Kidney glomerular epithelial cell (primary cell): ENCODE data around the gene SLC2A9.

Source experiments
- DNase-seq: peaks from one replicate; lab custom pipeline; 2025; lab: John Stamatoyannopoulos, UW

SLC2A9 gene

DNA sequence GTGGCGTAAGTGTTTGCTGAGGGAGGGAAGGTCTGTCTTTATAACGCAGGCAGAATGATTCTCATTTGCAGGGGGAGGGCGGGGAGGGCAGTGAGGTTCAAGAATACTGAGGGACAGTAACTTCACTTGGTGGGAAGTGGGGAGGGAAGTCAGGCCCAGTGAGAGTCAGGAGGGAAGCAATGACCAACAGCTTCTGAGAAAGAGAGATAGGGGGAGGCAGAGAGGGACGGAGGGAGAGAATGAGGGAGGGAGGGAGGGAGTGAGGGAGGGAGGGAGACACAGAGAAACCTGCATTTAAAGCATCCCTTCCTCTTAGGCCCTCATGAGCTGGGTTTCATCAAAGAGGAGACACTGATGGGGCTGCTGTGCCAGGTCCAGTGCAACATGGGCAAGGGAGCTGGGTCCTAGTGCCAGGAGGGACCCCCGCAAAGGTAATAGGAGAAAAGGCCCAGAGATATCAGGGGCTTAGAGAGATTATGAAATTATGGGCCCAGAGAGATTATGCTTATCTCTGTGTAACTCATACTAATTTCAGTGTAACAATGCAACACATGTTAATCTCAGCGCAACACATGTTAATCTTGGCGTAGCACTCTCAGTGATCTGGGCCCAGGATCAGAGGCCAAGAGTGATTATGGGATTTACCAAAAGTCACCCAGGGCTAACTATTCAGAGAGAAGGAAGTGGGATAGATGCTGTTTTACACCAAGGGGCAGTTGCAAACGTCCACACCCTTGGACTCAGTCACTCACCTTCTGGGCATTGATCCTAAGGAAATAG is 127.8 kb downstream of the SLC2A9 start:
- no peak for DNase-seq

GRCh38 chr4:9891740-9892139 is 129.6 kb downstream of the SLC2A9 start:
- DNase-seq: no peak

GRCh38 chr4:9891056-9891455 is 130.2 kb downstream of the SLC2A9 start:
- DNase-seq: no peak

GRCh38 chr4:9889306-9889705 is 132.0 kb downstream of the SLC2A9 start:
- DNase-seq: no peak

DNA sequence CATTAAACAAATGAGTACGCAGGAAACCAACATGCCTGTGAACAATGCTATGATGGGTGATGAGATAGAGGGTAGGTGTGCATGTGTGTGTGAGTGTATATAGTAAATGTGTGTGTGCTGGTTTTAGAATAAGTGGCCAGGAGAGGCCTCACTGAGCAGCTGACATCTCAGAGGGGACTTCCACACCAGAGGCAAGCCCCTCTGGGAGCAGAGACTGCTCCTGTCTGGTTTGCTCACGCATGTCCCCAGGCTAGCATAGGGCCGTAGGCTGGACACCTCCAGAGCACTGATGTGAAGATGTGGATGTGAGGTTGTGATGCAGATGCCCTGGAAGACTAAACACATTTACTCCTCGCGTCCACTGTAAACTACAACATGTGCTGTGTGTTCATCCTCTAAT is 135.3 kb downstream of the SLC2A9 start:
- no peak for DNase-seq

DNA sequence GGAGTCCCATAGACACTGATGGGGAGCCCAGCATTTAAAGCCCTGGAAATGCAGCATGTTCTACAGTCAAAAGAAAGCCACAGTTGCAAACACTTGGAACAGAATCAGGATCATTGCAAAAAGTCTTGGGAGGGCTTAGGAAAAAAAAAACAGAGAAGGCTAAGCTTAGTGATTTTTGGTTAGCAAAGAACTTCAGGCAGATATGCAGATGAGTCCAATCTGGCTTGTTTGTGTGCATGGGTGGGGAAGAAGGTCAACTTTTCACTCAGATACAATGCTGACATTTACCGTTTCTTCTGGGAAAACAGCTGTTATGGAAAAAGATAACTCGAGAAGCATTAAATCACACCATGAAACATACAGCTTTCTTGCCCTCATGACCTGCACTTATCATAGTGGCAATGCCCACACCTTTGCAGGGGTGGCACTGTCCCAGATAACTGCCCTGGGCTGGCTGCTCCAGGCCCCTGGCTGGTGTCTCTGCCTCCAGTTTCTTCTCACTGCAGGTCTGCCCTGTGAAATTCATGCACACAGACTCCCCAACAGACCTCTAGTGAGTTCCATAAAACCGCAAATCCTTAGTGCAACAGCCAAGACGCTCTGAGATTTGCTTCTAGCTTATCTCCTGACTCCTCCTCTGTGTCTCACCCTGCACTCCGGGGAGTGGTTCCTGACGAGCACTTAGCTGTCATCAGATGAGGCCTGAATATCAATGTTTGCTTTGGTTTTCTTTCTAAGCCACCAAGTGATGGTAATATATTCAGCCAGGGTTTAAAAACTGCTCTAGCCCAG is 140.7 kb downstream of the SLC2A9 start:
- no peak for DNase-seq

DNA sequence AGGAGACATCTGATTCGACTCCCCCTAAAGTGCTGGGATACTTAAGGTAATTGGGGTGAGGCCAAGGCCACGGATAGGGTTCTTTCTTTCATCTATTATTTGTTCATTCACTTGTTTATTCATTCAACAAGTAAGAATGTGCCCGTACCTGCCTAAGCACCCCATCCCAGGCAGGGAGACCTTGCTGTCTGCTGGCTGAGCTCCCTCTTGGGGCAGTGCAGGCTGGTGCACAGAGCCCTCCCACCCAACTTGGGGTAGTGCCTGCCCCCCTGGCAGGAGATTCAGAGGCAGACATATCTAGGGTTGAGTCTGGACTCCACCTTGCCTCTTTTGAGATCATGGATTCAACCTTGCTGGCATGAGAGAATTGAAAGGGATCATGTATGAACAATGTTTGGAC is 144.2 kb downstream of the SLC2A9 start:
- no peak for DNase-seq

DNA sequence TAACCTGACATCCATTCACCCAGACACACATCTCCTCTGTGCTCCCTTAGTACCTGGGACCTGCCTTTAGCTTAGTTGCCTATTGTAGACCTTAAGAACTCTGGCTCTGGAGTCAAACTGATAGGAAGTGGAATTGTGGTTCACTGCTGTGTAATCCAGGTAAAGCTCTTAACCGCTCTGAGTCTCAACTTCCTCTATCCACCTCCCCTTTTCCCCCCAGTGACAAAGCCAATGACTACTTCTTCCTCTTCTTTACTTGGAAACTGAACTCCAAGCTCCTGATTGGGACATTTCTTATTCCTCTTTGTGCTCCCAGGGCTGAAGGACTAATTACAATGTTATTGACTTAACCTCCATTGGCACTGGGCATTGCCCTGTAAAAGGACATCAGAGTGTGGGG is 145.8 kb downstream of the SLC2A9 start:
- DNase-seq: no peak

DNA sequence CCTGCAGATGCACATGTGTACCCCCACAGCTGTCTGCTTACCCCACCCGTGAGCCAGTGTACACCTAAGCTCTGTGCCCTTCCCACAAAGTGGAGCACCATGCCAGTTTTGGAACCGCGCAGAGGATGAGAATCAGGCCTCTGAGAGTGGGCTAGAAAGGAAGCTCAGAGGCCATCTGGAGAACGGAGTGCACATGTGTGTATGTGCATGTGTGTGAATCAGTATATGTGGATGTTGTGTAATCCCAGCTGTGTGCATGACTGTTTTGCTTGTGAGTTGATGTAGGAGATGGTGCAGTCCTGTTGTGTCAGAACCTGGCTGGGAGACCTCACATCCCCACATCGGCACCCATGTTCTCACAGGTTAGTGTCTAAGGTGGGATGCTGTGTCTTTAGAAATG is 146.9 kb downstream of the SLC2A9 start:
- no peak for DNase-seq

DNA sequence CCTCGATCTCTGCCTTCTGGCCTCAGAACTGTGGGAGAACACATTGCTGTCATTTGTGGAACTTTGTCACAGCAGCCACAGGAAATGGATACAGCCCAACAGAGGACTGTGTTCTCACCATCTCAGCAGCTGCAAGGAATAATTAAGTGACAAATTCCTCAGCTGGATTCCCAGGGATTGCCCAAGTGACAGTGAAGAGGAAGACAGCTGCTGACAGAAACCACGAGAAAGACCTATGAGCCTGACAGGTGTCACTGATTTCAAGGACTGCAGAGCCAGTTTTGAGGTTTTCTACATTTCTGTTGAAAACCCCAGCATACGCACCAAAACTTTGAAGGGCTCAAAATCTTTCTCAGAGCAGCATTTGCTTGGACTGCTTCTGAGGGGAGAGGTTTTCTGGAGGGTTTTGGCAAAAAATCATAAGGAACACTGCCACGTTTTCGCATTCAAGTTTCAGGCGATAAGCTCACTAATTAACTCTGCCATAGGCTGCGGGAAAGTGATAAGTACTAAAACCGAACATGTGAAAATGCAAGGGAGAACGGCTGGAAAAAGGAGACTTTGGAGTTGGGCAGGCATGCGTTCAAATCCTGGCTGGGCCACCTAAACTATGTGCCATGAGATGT is 151.0 kb downstream of the SLC2A9 start:
- DNase-seq: no peak

GRCh38 chr4:9867751-9868425 is 153.4 kb downstream of the SLC2A9 start:
- no peak for DNase-seq

DNA sequence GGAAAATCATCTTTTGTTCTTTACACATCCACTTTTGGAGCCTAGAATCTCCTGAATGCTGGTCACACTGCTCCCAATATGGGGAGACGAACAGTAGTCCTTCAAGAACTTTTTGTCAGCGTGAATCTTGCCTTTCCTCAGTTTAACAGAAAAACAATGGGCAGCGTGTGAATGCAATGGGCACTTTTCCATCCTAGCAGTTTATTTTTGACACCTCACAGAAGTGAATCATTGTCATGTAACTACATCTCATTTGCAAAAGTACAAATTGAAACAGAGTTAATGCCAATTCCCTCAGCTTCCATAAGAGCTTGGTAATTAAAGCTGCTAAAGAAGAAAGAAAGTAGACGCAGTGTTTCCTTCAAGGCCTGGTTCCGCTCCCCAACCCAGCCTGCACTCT is 154.4 kb downstream of the SLC2A9 start:
- no peak for DNase-seq

DNA sequence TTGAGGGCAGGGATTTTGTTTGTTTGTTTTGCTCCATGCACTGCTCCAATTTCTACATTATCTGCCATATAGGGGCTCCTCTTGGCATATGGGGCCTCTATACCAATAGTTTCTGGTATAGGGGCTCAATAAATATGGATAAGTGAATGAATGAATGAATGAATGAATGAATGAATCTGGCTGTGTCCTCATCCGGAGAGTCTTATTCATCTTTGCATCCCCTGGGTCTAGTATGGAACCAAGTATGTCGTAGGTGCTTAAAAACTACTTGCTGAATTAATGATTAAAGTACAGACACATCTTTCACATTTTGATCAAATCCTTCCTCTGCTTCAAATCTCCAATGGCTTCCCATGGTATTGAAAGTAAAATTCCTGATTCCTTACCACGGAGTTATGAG is 159.7 kb downstream of the SLC2A9 start:
- no peak for DNase-seq

DNA sequence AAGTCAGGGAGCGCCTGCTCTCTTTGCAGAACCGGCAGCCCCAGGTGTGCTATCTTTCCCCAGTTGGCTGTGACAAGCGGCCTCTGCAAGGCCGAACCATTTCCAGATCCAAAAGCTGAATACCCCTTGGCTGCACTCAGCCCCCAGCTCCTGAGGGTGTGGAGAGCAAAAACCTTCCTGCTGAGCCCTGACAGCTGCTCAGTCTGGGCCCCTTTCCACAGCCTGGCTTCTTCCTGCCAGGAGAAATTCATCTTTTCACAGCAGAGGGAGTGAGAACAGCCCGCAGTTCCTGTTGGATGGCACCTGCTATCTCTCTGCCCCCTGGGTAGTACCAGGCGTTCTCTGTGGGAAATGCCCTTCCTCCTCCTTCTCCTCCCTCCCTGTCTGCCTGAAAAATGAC is 161.5 kb downstream of the SLC2A9 start:
- DNase-seq: peak; percentile 42

- DNase-seq: no peak
These were observed 171.8 kb downstream of the SLC2A9 start for GRCh38 chr4:9849538-9849920.

- DNase-seq: peak; percentile 60
These were observed 173.1 kb downstream of the SLC2A9 start for GRCh38 chr4:9847968-9848748.

DNA sequence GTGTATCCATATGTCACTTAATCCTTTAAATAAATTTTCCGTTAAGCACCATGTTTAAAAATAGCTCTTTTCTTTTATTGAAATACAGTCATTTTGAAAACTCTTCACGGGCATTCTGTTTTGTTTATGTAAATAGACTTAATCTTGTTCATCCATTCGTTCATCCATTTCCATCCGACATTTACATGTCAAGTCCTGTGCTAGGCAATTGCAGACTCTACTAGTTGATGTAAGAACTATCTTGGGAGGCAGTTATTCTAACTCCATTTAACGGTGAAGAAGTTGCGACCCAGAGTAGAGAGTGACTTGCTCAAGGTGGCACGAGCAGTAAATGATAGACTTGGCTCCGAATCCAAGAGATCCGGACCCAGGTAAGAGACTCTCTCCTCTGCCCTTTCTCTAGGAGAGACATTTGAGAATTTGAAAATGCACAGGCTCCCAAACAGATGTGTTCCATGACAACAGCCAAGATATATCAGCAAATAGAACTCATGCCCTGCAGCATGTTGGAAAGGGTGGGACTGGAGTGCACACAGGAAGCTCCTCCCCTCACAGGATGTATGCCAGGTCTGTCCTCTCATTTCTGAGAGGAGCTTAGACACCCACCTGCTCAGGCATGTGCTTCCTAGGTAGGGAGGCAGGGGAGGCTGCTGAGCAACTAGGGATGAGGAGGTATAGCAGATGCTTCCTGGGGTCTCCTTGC is 175.4 kb downstream of the SLC2A9 start:
- DNase-seq: no peak

DNA sequence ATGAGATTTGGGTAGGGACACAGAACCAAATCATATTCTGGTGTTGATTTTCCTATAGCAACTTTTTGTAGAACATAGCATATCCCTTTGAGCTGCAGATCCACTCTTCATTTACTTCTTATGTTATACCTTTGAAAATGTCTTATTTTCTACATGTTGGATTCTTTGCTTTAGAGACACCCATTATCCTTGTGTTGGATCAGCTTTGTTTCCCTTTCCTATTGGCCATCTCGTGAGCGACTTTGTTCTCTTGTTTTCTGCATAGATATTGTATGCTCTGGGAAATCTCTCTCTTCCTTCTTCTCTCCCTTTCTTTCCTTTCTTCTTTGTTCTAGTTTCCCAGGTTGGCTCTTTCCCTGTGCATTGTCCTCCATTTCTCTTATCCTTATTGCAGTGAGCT is 180.2 kb downstream of the SLC2A9 start:
- DNase-seq: no peak

GRCh38 chr4:9835430-9835829 is 185.9 kb downstream of the SLC2A9 start:
- DNase-seq: peak; percentile 33

DNA sequence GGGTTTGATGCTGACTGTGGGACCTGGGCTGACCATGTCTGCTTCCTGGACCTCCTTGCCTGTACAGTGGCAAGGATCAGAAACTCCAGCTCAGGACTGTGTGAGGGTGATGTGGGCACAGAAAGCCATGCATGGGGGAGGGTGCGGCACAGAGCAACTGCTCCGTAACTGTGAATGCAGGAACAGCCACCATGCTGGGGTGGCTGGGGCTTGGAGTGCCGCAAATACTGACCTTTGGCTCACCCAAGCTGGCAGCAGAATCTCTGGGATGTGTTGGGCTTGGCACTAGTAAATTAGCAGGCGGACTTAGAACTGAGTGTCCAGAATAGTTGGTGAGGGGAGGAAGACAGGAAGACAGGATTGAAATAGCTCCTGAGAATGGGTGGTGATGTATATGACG is 187.9 kb downstream of the SLC2A9 start:
- no peak for DNase-seq

GRCh38 chr4:9832640-9833039 is 188.7 kb downstream of the SLC2A9 start:
- no peak for DNase-seq
